Hepatocyte (in vitro differentiated cells): ENCODE results near the gene CD160.

Source experiments
- EZH2 ChIP-seq: fragments of 200-600 bp; sonication (generic); IDR thresholded peaks from 2 replicates; pipeline ENCODE4 v1.6.1; 2016; ENCODE audit warnings: antibody characterized with exemption, mild to moderate bottlenecking, borderline replicate concordance
- EZH2phosphoT487 ChIP-seq: fragments of 200-600 bp; sonication (generic); IDR thresholded peaks from one replicate; pipeline ENCODE4 v1.6.1; 2018; ENCODE audit warnings: antibody characterized with exemption, mild to moderate bottlenecking, low read depth, moderate library complexity; ENCODE audit not compliant: unreplicated experiment, severe bottlenecking
- TF ChIP-seq, protein P1 (sequence below): fragments of 200-600 bp; sonication (generic); IDR thresholded peaks from 2 replicates; pipeline ENCODE4 v1.5.1; 2016; ENCODE audit warnings: antibody characterized with exemption, mild to moderate bottlenecking; ENCODE audit not compliant: poor library complexity

DNA sequence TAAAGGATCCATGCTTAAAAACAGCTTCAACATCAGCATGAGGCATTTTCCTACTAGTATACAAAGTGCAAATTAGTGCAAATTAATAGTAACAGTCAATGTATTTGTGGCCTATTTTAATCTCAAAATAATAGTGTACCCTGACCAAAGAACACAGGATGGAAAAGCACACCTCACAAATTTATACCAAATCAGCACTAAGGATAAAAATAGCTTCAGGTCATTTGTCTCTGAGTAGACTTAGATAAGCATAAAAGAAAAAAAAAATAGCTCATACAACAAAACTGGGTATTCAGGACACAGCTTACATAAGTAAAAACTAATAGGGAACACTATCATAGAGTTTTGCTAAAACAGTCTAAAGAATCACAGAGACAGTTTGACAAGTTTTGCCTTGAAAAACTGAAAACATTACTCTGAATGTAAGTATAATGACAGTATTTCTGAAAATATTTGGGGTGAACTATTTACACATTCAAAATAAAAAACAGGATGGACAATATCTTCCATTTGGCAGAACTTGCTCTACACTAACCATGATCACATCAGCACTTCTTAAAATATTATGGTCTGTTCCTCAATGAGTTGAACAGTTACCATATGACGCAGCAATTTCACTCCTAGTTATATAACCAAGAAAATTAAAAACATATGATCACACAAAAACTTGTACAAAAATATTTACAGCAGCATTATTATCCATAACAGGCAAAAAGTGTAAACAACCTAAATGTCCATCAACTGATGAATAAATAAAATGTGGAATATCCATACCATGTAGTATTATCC lies 58.3 kb downstream of the CD160 start:
- TF ChIP-seq, protein P1, sequence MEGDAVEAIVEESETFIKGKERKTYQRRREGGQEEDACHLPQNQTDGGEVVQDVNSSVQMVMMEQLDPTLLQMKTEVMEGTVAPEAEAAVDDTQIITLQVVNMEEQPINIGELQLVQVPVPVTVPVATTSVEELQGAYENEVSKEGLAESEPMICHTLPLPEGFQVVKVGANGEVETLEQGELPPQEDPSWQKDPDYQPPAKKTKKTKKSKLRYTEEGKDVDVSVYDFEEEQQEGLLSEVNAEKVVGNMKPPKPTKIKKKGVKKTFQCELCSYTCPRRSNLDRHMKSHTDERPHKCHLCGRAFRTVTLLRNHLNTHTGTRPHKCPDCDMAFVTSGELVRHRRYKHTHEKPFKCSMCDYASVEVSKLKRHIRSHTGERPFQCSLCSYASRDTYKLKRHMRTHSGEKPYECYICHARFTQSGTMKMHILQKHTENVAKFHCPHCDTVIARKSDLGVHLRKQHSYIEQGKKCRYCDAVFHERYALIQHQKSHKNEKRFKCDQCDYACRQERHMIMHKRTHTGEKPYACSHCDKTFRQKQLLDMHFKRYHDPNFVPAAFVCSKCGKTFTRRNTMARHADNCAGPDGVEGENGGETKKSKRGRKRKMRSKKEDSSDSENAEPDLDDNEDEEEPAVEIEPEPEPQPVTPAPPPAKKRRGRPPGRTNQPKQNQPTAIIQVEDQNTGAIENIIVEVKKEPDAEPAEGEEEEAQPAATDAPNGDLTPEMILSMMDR, result no peak
- TF ChIP-seq EZH2, result no peak
- no peak for TF ChIP-seq EZH2phosphoT487
